ENCODE data around the gene ALK.

ALK gene

GRCh38 chr2:29698216-29698615 lies 223.2 kb downstream of the ALK start:
- POLR2A ChIA-PET = no interaction called here
- no peak for DNase-seq (ENCODE audit: extremely low spot score)
- no peak for TF ChIP-seq CTCF (IDR thresholded peaks at IDR 0.05; ENCODE audit: control extremely low read depth, extremely low read depth, low read depth, missing control alignments)
- CTCF ChIA-PET = no interaction called here

GRCh38 chr2:29697715-29698114 lies 223.7 kb downstream of the ALK start:
- CTCF ChIA-PET = interaction anchor here (1.0 kb wide), 1 partner anchor 13 kb away, joined by 3 read pairs; no protein-coding TSS in a partner anchor

GRCh38 chr2:29697181-29697580 lies 224.2 kb downstream of the ALK start:
- ChIA-PET CTCF (interaction anchor here (1.0 kb wide), 1 partner anchor 12 kb away, joined by 3 read pairs; no protein-coding TSS in a partner anchor), POLR2A (no interaction called here)
- TF ChIP-seq CTCF (IDR thresholded peaks at IDR 0.05; ENCODE audit: control extremely low read depth, extremely low read depth, low read depth, missing control alignments) = no peak
- DNase-seq (ENCODE audit: extremely low spot score) = no peak

More at GRCh38 chr2:29697715-29698114, 223.7 kb downstream of the ALK start:
- POLR2A ChIA-PET = no interaction called here
- no peak for DNase-seq (ENCODE audit: extremely low spot score)
- no peak for TF ChIP-seq CTCF (IDR thresholded peaks at IDR 0.05; ENCODE audit: control extremely low read depth, extremely low read depth, low read depth, missing control alignments)

- no peak for TF ChIP-seq CTCF (IDR thresholded peaks at IDR 0.05; ENCODE audit: control extremely low read depth, extremely low read depth, low read depth, missing control alignments)
- POLR2A ChIA-PET = no interaction called here
- CTCF ChIA-PET = interaction anchor here (1.6 kb wide), 1 partner anchor 10 kb away, joined by 5 read pairs; no protein-coding TSS in a partner anchor
- DNase-seq (ENCODE audit: extremely low spot score) = no peak
These were observed 226.6 kb downstream of the ALK start for GRCh38 chr2:29694741-29695140.

GRCh38 chr2:29691391-29691950 lies 229.9 kb downstream of the ALK start:
- ChIA-PET POLR2A (no interaction called here), CTCF (interaction anchor here (1.0 kb wide), 1 partner anchor 9 kb away, joined by 3 read pairs; no protein-coding TSS in a partner anchor)
- TF ChIP-seq CTCF (IDR thresholded peaks at IDR 0.05; ENCODE audit: control extremely low read depth, extremely low read depth, low read depth, missing control alignments) = no peak
- DNase-seq (ENCODE audit: extremely low spot score) = no peak

- ChIA-PET POLR2A (no interaction called here), CTCF (no interaction called here)
- DNase-seq (ENCODE audit: extremely low spot score) = no peak
- no peak for TF ChIP-seq CTCF (IDR thresholded peaks at IDR 0.05; ENCODE audit: control extremely low read depth, extremely low read depth, low read depth, missing control alignments)
These were observed 231.7 kb downstream of the ALK start for GRCh38 chr2:29689666-29690065.

Data from GM10248 (cell line).